HUES64 (cell line): ENCODE results near the gene PI16.
"Not testable (repeated sequence)": the region's sequence is repeated elsewhere in the genome, so short reads cannot be mapped to it uniquely, and the experiment has no call there.

Experiments used
- H3K27ac ChIP-seq: 2 replicates; pipeline ENCODE4 v1.7.0; 2013; ENCODE audit warnings: low read depth, low read length, inconsistent platforms
- H3K27me3 ChIP-seq: 2 replicates; pipeline ENCODE4 v1.6.1; 2013; ENCODE audit warnings: mild to moderate bottlenecking, low read length; ENCODE audit not compliant: insufficient read depth
- H3K36me3 ChIP-seq: 2 replicates; pipeline ENCODE4 v1.6.1; 2013; ENCODE audit warnings: mild to moderate bottlenecking, low read length; ENCODE audit not compliant: insufficient read depth
- H3K4me1 ChIP-seq: 2 replicates; pipeline ENCODE4 v1.6.1; 2013; ENCODE audit warnings: mild to moderate bottlenecking, low read length, moderate library complexity; ENCODE audit not compliant: insufficient read depth
- H3K4me3 ChIP-seq: 2 replicates; pipeline ENCODE4 v1.5.1; 2013; ENCODE audit warnings: mild to moderate bottlenecking, low read length, moderate library complexity
- H3K9ac ChIP-seq: 2 replicates; pipeline ENCODE4 v1.6.1; 2013; ENCODE audit warnings: mild to moderate bottlenecking, low read depth, low read length
- H3K9me3 ChIP-seq: 2 replicates; pipeline ENCODE4 v1.6.1; 2013; ENCODE audit warnings: low read depth, low read length; ENCODE audit not compliant: insufficient read depth
- WGBS: fragments of 150-250, 120-280 bp; methylation state at CpG from one replicate; pipeline ENCODE4 v1.1.7; 2013; ENCODE audit warnings: missing lambda C conversion rate; 5-methylcytosine and 5-hydroxymethylcytosine counted together

Gene PI16

GRCh38 chr6:36945301-36945700 lies 9.2 kb upstream of the PI16 start:
- Histone ChIP-seq H3K27ac (no peak overlapping the region), H3K36me3 (no peaks in the 10 kb centered on the region), H3K4me3 (no peak overlapping the region), H3K4me1 (peaks cover 13% of the 10 kb centered on the region), H3K9ac (no peak overlapping the region), H3K9me3 (no peaks in the 10 kb centered on the region), H3K27me3 (no peaks in the 10 kb centered on the region)
- WGBS = 95% methylated on average over 3 of the region's 4 CpGs

- H3K9ac ChIP-seq = no peak overlapping the region
- H3K4me3 ChIP-seq = no peak overlapping the region
- no peaks in the 10 kb centered on the region for H3K36me3 ChIP-seq
- H3K4me1 ChIP-seq = peaks cover 13% of the 10 kb centered on the region
- no peaks in the 10 kb centered on the region for H3K9me3 ChIP-seq
- WGBS = 93% methylated on average over 4 of the region's 4 CpGs
- no peak overlapping the region for H3K27ac ChIP-seq
- H3K27me3 ChIP-seq = no peaks in the 10 kb centered on the region
Observed at GRCh38 chr6:36946526-36946925, 8.0 kb upstream of the PI16 start.

GRCh38 chr6:36947570-36948351 lies 6.8 kb upstream of the PI16 start:
- Histone ChIP-seq H3K9ac (no peak overlapping the region), H3K36me3 (no peaks in the 10 kb centered on the region), H3K27ac (no peak overlapping the region), H3K27me3 (no peaks in the 10 kb centered on the region), H3K9me3 (no peaks in the 10 kb centered on the region), H3K4me3 (no peak overlapping the region), H3K4me1 (peaks cover 13% of the 10 kb centered on the region)
- WGBS = 89% methylated on average over 12 of the region's 12 CpGs

GRCh38 chr6:36949076-36949475 lies 5.5 kb upstream of the PI16 start:
- H3K4me1 ChIP-seq = peaks cover 13% of the 10 kb centered on the region
- not testable (repeated sequence) for H3K4me3 ChIP-seq, H3K27ac ChIP-seq, H3K9me3 ChIP-seq, H3K27me3 ChIP-seq, H3K36me3 ChIP-seq, H3K9ac ChIP-seq
- 86% methylated on average over 9 of the region's 9 CpGs for WGBS

GRCh38 chr6:36949636-36950035 lies 4.9 kb upstream of the PI16 start:
- H3K27me3 ChIP-seq = no peaks in the 10 kb centered on the region
- no peak overlapping the region for H3K9ac ChIP-seq
- H3K9me3 ChIP-seq = no peaks in the 10 kb centered on the region
- H3K4me1 ChIP-seq = peaks cover 13% of the 10 kb centered on the region
- no peak overlapping the region for H3K27ac ChIP-seq
- H3K4me3 ChIP-seq = no peak overlapping the region
- 61% methylated on average over 1 of the region's 3 CpGs for WGBS
- no peaks in the 10 kb centered on the region for H3K36me3 ChIP-seq

GRCh38 chr6:36953931-36954261 lies 642 bp upstream of the PI16 start:
- no peaks in the 10 kb centered on the region for H3K9me3 ChIP-seq
- H3K4me3 ChIP-seq = no peak overlapping the region
- 88% methylated on average over 1 of the region's 1 CpG for WGBS
- no peaks in the 10 kb centered on the region for H3K27me3 ChIP-seq
- peaks cover 8% of the 10 kb centered on the region for H3K4me1 ChIP-seq
- no peak overlapping the region for H3K9ac ChIP-seq
- H3K36me3 ChIP-seq = no peaks in the 10 kb centered on the region
- no peak overlapping the region for H3K27ac ChIP-seq

- Histone ChIP-seq H3K4me1 (no peaks in the 10 kb centered on the region), H3K27me3 (no peaks in the 10 kb centered on the region), H3K9me3 (no peaks in the 10 kb centered on the region), H3K4me3 (no peak overlapping the region), H3K9ac (no peak overlapping the region), H3K36me3 (no peaks in the 10 kb centered on the region), H3K27ac (no peak overlapping the region)
- 77% methylated on average over 6 of the region's 6 CpGs for WGBS
Observed at GRCh38 chr6:36955136-36955535, 598 bp downstream of the PI16 start.

- Histone ChIP-seq H3K9me3 (no peaks in the 10 kb centered on the region), H3K4me1 (no peaks in the 10 kb centered on the region), H3K9ac (no peak overlapping the region), H3K27ac (no peak overlapping the region), H3K27me3 (no peaks in the 10 kb centered on the region), H3K36me3 (no peaks in the 10 kb centered on the region), H3K4me3 (no peak overlapping the region)
- WGBS = 89% methylated on average over 9 of the region's 9 CpGs
Observed at GRCh38 chr6:36955671-36956445, 1.3 kb downstream of the PI16 start.

GRCh38 chr6:36956446-36956820 lies 1.9 kb downstream of the PI16 start:
- H3K27ac ChIP-seq = no peak overlapping the region
- no peaks in the 10 kb centered on the region for H3K4me1 ChIP-seq
- H3K27me3 ChIP-seq = no peaks in the 10 kb centered on the region
- no peak overlapping the region for H3K4me3 ChIP-seq
- no peaks in the 10 kb centered on the region for H3K9me3 ChIP-seq
- no peak overlapping the region for H3K9ac ChIP-seq
- no peaks in the 10 kb centered on the region for H3K36me3 ChIP-seq

GRCh38 chr6:36957773-36958271 lies 3.3 kb downstream of the PI16 start:
- Histone ChIP-seq H3K9me3 (no peaks in the 10 kb centered on the region), H3K36me3 (no peaks in the 10 kb centered on the region), H3K27me3 (no peaks in the 10 kb centered on the region), H3K4me3 (no peak overlapping the region), H3K4me1 (no peaks in the 10 kb centered on the region), H3K9ac (no peak overlapping the region), H3K27ac (no peak overlapping the region)
- 93% methylated on average over 9 of the region's 9 CpGs for WGBS

- Histone ChIP-seq H3K27me3 (no peaks in the 10 kb centered on the region), H3K9ac (no peak overlapping the region), H3K9me3 (no peaks in the 10 kb centered on the region), H3K36me3 (no peaks in the 10 kb centered on the region), H3K4me3 (no peak overlapping the region), H3K27ac (no peak overlapping the region), H3K4me1 (no peaks in the 10 kb centered on the region)
- 93% methylated on average over 44 of the region's 44 CpGs for WGBS
Observed at GRCh38 chr6:36958775-36959554, 4.4 kb downstream of the PI16 start.
